ENCODE measurements around the gene ABI3.

- no peak for TF ChIP-seq EP300 (IDR thresholded peaks at IDR 0.05)
- TF ChIP-seq, protein P1, sequence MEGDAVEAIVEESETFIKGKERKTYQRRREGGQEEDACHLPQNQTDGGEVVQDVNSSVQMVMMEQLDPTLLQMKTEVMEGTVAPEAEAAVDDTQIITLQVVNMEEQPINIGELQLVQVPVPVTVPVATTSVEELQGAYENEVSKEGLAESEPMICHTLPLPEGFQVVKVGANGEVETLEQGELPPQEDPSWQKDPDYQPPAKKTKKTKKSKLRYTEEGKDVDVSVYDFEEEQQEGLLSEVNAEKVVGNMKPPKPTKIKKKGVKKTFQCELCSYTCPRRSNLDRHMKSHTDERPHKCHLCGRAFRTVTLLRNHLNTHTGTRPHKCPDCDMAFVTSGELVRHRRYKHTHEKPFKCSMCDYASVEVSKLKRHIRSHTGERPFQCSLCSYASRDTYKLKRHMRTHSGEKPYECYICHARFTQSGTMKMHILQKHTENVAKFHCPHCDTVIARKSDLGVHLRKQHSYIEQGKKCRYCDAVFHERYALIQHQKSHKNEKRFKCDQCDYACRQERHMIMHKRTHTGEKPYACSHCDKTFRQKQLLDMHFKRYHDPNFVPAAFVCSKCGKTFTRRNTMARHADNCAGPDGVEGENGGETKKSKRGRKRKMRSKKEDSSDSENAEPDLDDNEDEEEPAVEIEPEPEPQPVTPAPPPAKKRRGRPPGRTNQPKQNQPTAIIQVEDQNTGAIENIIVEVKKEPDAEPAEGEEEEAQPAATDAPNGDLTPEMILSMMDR (IDR thresholded peaks at IDR 0.05), result no peak
- no peak for TF ChIP-seq POLR2A (IDR thresholded peaks at IDR 0.05)
- no peak for TF ChIP-seq POLR2AphosphoS5 (IDR thresholded peaks at IDR 0.05)
These were observed at the start of gene ABI3, which contains the start of gene GNGT2 for GRCh38 chr17:49210158-49211029.
